MM.1S (cell line): ENCODE measurements around the gene FGF5.
A peak's percentile ranks its signal among the peaks of the same experiment; 100 is the strongest.

Experiments
- DNase-seq: peaks from one replicate; pipeline ENCODE4 v3.0.0-alpha.2; 2015
- H2AFZ ChIP-seq: fragments of 300-600 bp; sonication (generic); 2 replicates; pipeline ENCODE4 v1.6.0; 2016; ENCODE audit warnings: antibody characterized with exemption, low read length
- H3F3A ChIP-seq: fragments of 300-600 bp; sonication (generic); 2 replicates; pipeline ENCODE4 v1.6.1; 2016; ENCODE audit warnings: mild to moderate bottlenecking, antibody characterized with exemption, low read length, moderate library complexity, mixed read lengths; ENCODE audit not compliant: insufficient read depth
- H3K27ac ChIP-seq: fragments of 300-600 bp; sonication (generic); 2 replicates; pipeline ENCODE4 v1.5.1; 2016; ENCODE audit warnings: mild to moderate bottlenecking, low read length
- H3K27me3 ChIP-seq: fragments of 300-600 bp; sonication (generic); replicated peaks from 2 replicates; pipeline ENCODE4 v1.6.0; 2016; ENCODE audit warnings: low read length; ENCODE audit not compliant: insufficient read depth
- H3K36me3 ChIP-seq: fragments of 300-600 bp; sonication (generic); replicated peaks from 2 replicates; pipeline ENCODE4 v1.6.1; 2016; ENCODE audit warnings: mild to moderate bottlenecking, low read length, mixed read lengths; ENCODE audit not compliant: insufficient read depth
- H3K4me1 ChIP-seq: fragments of 300-600 bp; sonication (generic); 2 replicates; pipeline ENCODE4 v1.6.1; 2016; ENCODE audit warnings: low read length, mixed read lengths
- H3K4me2 ChIP-seq: fragments of 300-600 bp; sonication (generic); 2 replicates; pipeline ENCODE4 v1.6.0; 2016; ENCODE audit warnings: low read depth, low read length
- H3K4me3 ChIP-seq: fragments of 300-600 bp; sonication (generic); 2 replicates; pipeline ENCODE4 v1.5.1; 2016; ENCODE audit warnings: low read length, mixed read lengths
- H3K79me2 ChIP-seq: fragments of 300-600 bp; sonication (generic); 2 replicates; pipeline ENCODE4 v1.6.1; 2016; ENCODE audit warnings: mixed run types, low read length, mixed read lengths
- H3K9ac ChIP-seq: fragments of 300-600 bp; sonication (generic); 2 replicates; pipeline ENCODE4 v1.6.1; 2016; ENCODE audit warnings: low read length, mixed read lengths
- H3K9me2 ChIP-seq: fragments of 300-600 bp; sonication (generic); replicated peaks from 2 replicates; pipeline ENCODE4 v1.6.1; 2016; ENCODE audit warnings: mild to moderate bottlenecking, low read length, mixed read lengths; ENCODE audit not compliant: insufficient read depth
- H3K9me3 ChIP-seq: fragments of 300-600 bp; sonication (generic); replicated peaks from 2 replicates; pipeline ENCODE4 v1.6.1; 2016; ENCODE audit warnings: mild to moderate bottlenecking, low read length, mixed read lengths; ENCODE audit not compliant: insufficient read depth
- H4K20me1 ChIP-seq: fragments of 300-600 bp; sonication (generic); 2 replicates; pipeline ENCODE4 v1.6.1; 2016; ENCODE audit warnings: mild to moderate bottlenecking, low read length, moderate library complexity, mixed read lengths; ENCODE audit not compliant: insufficient read depth
- EZH2 ChIP-seq: fragments of 300-600 bp; sonication (generic); optimal IDR thresholded peaks from 2 replicates; pipeline ENCODE3; 2017; ENCODE audit warnings: low read depth, mild to moderate bottlenecking, antibody characterized with exemption, low read length, mixed read lengths
- EZH2phosphoT487 ChIP-seq: fragments of 300-600 bp; sonication (generic); IDR thresholded peaks from 2 replicates; pipeline ENCODE4 v1.6.1; 2018; ENCODE audit warnings: antibody characterized with exemption, low read length
- TF ChIP-seq, protein P1 (sequence below): fragments of 300-600 bp; sonication (generic); IDR thresholded peaks from 2 replicates; pipeline ENCODE4 v1.5.1; 2016; ENCODE audit warnings: antibody characterized with exemption, low read length, mixed read lengths

The FGF5 gene

DNA sequence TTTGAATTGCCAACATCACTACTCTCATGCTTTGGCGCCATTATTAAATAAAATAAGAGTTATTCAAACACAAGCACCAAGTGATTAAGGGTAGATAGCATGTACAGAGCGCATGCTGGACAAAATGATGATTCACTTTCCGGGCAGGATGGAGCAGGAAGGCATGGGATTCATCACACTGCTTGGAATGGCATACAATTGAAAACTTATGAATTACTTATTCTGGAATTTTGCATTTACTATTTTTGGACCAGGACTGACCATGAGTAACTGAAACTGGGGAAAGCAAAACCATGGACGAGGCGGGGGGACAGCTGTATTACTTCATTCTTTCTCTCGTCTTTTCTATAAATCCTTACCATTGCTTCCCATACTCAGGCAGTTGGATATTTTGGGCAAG, 28.5 kb upstream of the FGF5 start:
- no peak for DNase-seq
- Histone ChIP-seq H3F3A (no peaks in the 10 kb centered on the region), H2AFZ (no peak overlapping the region), H3K9me2 (no peaks in the 10 kb centered on the region), H3K27me3 (no peaks in the 10 kb centered on the region), H3K79me2 (no peaks in the 10 kb centered on the region), H3K9me3 (no peaks in the 10 kb centered on the region), H3K4me3 (no peak overlapping the region), H3K4me1 (peaks cover 9% of the 10 kb centered on the region; the same call in 1 of the 2 replicates), H3K9ac (no peak overlapping the region), H3K4me2 (no peak overlapping the region), H3K27ac (no peak overlapping the region), H3K36me3 (no peaks in the 10 kb centered on the region), H4K20me1 (no peaks in the 10 kb centered on the region)
- no peak for TF ChIP-seq EZH2
- no peak for TF ChIP-seq EZH2phosphoT487
- TF ChIP-seq, protein P1, sequence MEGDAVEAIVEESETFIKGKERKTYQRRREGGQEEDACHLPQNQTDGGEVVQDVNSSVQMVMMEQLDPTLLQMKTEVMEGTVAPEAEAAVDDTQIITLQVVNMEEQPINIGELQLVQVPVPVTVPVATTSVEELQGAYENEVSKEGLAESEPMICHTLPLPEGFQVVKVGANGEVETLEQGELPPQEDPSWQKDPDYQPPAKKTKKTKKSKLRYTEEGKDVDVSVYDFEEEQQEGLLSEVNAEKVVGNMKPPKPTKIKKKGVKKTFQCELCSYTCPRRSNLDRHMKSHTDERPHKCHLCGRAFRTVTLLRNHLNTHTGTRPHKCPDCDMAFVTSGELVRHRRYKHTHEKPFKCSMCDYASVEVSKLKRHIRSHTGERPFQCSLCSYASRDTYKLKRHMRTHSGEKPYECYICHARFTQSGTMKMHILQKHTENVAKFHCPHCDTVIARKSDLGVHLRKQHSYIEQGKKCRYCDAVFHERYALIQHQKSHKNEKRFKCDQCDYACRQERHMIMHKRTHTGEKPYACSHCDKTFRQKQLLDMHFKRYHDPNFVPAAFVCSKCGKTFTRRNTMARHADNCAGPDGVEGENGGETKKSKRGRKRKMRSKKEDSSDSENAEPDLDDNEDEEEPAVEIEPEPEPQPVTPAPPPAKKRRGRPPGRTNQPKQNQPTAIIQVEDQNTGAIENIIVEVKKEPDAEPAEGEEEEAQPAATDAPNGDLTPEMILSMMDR = no peak

DNA sequence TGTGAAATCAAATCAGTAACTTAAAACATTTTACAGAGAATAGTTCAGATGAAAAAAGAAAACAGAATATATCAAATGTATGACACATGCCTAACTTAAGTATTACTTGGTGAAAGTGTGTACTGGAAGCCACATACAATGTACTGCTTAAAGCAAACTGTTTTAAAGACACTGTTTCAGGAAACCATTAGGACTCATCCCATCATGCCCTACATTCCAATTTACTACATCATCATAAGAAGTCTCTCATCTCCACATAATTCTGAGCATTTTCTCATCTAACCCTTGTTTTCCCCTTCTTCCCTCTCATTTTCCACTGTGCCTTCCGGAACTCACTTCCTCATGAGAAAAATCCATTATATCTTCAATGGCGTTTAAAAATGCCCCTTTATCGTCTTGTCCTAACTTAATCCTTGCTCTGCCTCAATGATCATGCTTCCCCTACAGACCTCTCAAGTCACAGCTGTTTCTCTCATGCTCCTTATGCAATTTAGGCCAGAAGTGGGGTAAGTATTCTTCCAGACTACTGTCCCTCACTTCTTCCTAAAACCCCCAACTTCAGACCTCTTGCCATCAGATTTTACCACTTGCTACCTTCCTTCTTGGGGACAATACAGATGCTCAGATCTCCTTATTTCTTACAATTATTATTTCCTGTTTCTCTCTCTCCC, 26.8 kb upstream of the FGF5 start:
- H3K79me2 ChIP-seq = no peaks in the 10 kb centered on the region
- no peak for DNase-seq
- no peaks in the 10 kb centered on the region for H4K20me1 ChIP-seq
- no peaks in the 10 kb centered on the region for H3K9me2 ChIP-seq
- no peak overlapping the region for H3K9ac ChIP-seq
- H3K27ac ChIP-seq = no peak overlapping the region
- no peak overlapping the region for H3K4me3 ChIP-seq
- H2AFZ ChIP-seq = no peak overlapping the region
- peaks cover 9% of the 10 kb centered on the region; the same call in 1 of the 2 replicates for H3K4me1 ChIP-seq
- H3K36me3 ChIP-seq = no peaks in the 10 kb centered on the region
- no peaks in the 10 kb centered on the region for H3F3A ChIP-seq
- no peaks in the 10 kb centered on the region for H3K9me3 ChIP-seq
- H3K4me2 ChIP-seq = no peak overlapping the region
- TF ChIP-seq, protein P1 = no peak
- TF ChIP-seq EZH2phosphoT487 (no peak), EZH2 (no peak)
- no peaks in the 10 kb centered on the region for H3K27me3 ChIP-seq

- H3K9ac ChIP-seq = no peak overlapping the region
- H3K4me1 ChIP-seq = peaks cover 9% of the 10 kb centered on the region; the same call in 1 of the 2 replicates
- H3K4me2 ChIP-seq = peak overlapping the region; percentile 6; the same call in 1 of the 2 replicates
- no peaks in the 10 kb centered on the region for H3K79me2 ChIP-seq
- no peaks in the 10 kb centered on the region for H3K27me3 ChIP-seq
- H3K4me3 ChIP-seq = no peak overlapping the region
- H3K36me3 ChIP-seq = no peaks in the 10 kb centered on the region
- DNase-seq = peak; percentile 18
- no peak overlapping the region for H2AFZ ChIP-seq
- H4K20me1 ChIP-seq = no peaks in the 10 kb centered on the region
- TF ChIP-seq, protein P1 = no peak
- no peak for TF ChIP-seq EZH2
- H3K9me2 ChIP-seq = no peaks in the 10 kb centered on the region
- H3K9me3 ChIP-seq = no peaks in the 10 kb centered on the region
- no peaks in the 10 kb centered on the region for H3F3A ChIP-seq
- no peak overlapping the region for H3K27ac ChIP-seq
Measured at GRCh38 chr4:80240976-80241375, 25.5 kb upstream of the FGF5 start.
